Common myeloid progenitor, CD34-positive (primary cell): ENCODE data around the gene PDE4DIP.
"Not testable (repeated sequence)": the region's sequence is repeated elsewhere in the genome, so short reads cannot be mapped to it uniquely, and the experiment has no call there.

ENCODE experiments used
- CTCF ChIA-PET: fragments of 350-600 bp; sonication (Branson Sonifier 250); formaldehyde crosslinking; loops from one replicate; lab custom pipeline; 2021; ENCODE audit warnings: antibody characterized with exemption; lab: Charles Lee
- POLR2A ChIA-PET: fragments of 350-600 bp; sonication (Branson Sonifier 250); formaldehyde crosslinking; loops from one replicate; lab custom pipeline; 2021; ENCODE audit warnings: antibody characterized with exemption; lab: Charles Lee
- DNase-seq, 3 donors: peaks; one replicate each; pipeline versions ENCODE4 v3.0.0 to v3.0.0-alpha.2; 2013
- H3K27ac ChIP-seq, 2 experiments: 1 replicate in 1 of 2; 2 replicates in 1 of 2; pipeline ENCODE4 v1.7.0; 2013; ENCODE audit warnings: inconsistent platforms in 2 of 2, low read length in 2 of 2, mild to moderate bottlenecking in 2 of 2, low read depth in 1 of 2, moderate library complexity in 1 of 2; ENCODE audit not compliant: severe bottlenecking in 2 of 2, insufficient read depth in 1 of 2, poor library complexity in 1 of 2
- H3K27me3 ChIP-seq, 5 experiments: replicated peaks in 2 of 5; 1 replicate in 3 of 5; 2 replicates in 2 of 5; pipeline versions ENCODE4 v1.6.1 to v1.7.0; 2013; ENCODE audit warnings: low read length in 4 of 5, mild to moderate bottlenecking in 2 of 5, moderate library complexity in 2 of 5, inconsistent platforms in 1 of 5; ENCODE audit not compliant: insufficient read depth in 5 of 5, control insufficient read depth in 4 of 5
- H3K36me3 ChIP-seq, 4 experiments: 1 replicate in 2 of 4; 2 replicates in 2 of 4; pipeline versions ENCODE4 v1.6.1 to v1.7.0; 2013; ENCODE audit warnings: low read length in 3 of 4, control low read depth in 1 of 4, mild to moderate bottlenecking in 1 of 4; ENCODE audit not compliant: control insufficient read depth in 4 of 4, insufficient read depth in 4 of 4
- H3K4me1 ChIP-seq, 4 experiments: 1 replicate in 3 of 4; 2 replicates in 1 of 4; pipeline versions ENCODE4 v1.6.1 to v1.7.1; 2013; ENCODE audit warnings: low read length in 3 of 4, mild to moderate bottlenecking in 3 of 4, control low read depth in 1 of 4, inconsistent platforms in 1 of 4, moderate library complexity in 1 of 4; ENCODE audit not compliant: control insufficient read depth in 4 of 4, insufficient read depth in 4 of 4; ENCODE audit errors: control extremely low read depth in 1 of 4
- H3K4me3 ChIP-seq, 7 experiments: 1 replicate in 4 of 7; 2 replicates in 3 of 7; pipeline versions ENCODE4 v1.5.1 to v1.7.0; 2013; ENCODE audit warnings: mild to moderate bottlenecking in 7 of 7, low read length in 6 of 7, moderate library complexity in 6 of 7, inconsistent platforms in 2 of 7, low read depth in 2 of 7, control low read depth in 1 of 7; ENCODE audit not compliant: insufficient read depth in 4 of 7, control insufficient read depth in 1 of 7; ENCODE audit errors: extremely low read depth in 1 of 7
- H3K9me3 ChIP-seq, 5 experiments: 1 replicate in 4 of 5; 2 replicates in 1 of 5; pipeline versions ENCODE4 v1.6.1 to v1.7.1; 2013; ENCODE audit warnings: low read length in 4 of 5, mild to moderate bottlenecking in 2 of 5, inconsistent platforms in 1 of 5, low read depth in 1 of 5, moderate library complexity in 1 of 5; ENCODE audit not compliant: control insufficient read depth in 4 of 5, insufficient read depth in 2 of 5; ENCODE audit errors: control extremely low read depth in 1 of 5
- WGBS: methylation state at CpG from one replicate; pipeline ENCODE4 v1.1.5; 2013; ENCODE audit not compliant: insufficient coverage; 5-methylcytosine and 5-hydroxymethylcytosine counted together

The PDE4DIP gene

DNA sequence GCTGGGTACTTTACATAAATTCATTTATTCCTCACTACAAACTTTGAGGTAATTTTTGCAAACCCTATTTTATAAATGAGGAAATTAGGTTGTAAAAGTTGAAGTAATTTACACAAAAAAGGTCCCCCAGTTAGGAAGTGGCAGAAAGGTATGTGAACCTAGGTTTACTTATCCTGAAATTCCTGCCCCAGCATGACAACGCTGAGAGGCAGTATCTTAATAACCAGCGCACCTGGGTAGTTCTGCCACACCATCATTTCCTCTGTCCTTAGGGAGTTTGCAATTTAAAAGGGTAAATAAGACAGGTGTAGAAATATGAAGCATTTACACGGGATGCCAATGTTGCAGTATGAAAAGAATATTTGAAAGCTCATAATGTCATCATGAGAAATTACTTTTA lies 79.6 kb downstream of the PDE4DIP start:
- H3K4me1 ChIP-seq, H3K27me3 ChIP-seq, H3K27ac ChIP-seq, H3K4me3 ChIP-seq, DNase-seq, H3K36me3 ChIP-seq, POLR2A ChIA-PET, H3K9me3 ChIP-seq, CTCF ChIA-PET: not testable (repeated sequence)
- WGBS = no CpG with 5 or more reads among the region's 3 CpGs

DNA sequence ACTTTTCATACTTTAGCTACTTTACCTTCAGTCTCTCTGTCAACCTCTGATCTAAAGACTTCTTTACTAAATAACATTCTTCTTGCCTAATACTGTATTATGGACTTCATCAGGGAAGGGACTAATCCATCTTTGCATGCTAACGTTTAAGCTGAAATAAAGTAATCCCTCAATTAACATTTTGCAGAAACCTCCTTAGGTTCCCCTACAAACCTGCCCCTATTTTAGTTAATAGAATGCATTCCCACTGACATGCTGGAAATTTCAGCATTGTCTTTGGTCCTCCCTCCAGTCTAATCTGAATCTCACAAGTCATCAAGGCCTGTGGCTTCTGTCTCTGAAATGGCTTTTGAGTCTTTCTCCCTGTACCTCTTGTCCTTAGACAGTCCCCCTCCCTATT lies 83.4 kb downstream of the PDE4DIP start:
- H3K4me3 ChIP-seq, CTCF ChIA-PET, POLR2A ChIA-PET: not testable (repeated sequence)

DNA sequence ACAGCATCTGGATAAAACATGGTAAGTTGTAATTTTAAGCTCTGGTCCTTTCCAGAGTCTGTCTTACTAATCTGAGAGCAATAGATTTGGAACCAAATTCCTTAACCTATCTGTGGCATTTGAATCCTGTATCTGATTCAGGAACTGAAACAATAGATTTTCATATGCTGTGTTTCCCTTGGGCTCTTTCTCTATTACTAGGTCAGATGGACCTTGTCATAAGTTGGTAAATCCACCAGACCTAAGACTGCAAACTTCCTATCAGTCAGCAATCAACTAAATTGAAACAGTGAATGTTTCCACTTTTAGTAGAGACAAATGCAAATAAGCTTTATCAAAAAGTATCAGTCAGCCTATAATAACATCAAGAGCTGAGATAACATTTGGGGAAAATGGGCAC lies 85.0 kb downstream of the PDE4DIP start:
- H3K27ac ChIP-seq, CTCF ChIA-PET, H3K9me3 ChIP-seq, DNase-seq, H3K27me3 ChIP-seq, H3K4me1 ChIP-seq, H3K4me3 ChIP-seq, H3K36me3 ChIP-seq, POLR2A ChIA-PET: not testable (repeated sequence)

More for the DNA sequence above, 83.4 kb downstream of the PDE4DIP start:
- H3K36me3 ChIP-seq, DNase-seq, H3K9me3 ChIP-seq, H3K27me3 ChIP-seq, H3K27ac ChIP-seq, H3K4me1 ChIP-seq: not testable (repeated sequence)
- no CpG with 5 or more reads among the region's 1 CpG for WGBS

DNA sequence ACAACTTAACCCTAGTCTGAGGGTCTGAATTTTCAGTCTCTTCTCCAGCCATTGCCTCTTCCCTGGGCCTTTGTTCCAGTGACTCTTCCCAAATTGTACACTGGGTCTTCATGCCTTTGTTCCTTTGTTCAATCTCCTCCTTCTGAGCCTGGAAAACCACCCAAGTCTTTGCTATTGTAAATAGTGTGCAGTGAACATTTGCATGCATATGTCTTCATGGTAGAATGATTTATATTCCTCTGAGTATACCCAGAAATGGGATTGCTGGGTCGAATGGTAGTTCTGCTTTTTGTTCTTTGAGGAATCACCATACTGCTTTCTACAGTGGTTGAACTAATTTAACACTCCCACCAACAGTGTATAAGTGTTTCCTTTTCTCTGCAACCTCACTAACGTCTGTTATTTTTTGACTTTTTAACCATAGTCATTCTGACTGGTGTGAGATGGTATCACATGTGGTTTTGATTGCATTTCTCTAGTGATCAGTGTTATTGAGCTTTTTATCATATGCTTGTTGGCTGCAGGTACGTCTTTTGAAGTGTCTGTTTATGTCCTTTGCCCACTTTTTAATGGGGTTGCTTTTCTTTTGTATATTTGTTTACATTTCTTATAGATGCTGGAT lies 91.3 kb downstream of the PDE4DIP start:
- POLR2A ChIA-PET, DNase-seq, H3K27ac ChIP-seq, H3K27me3 ChIP-seq, H3K9me3 ChIP-seq, H3K4me1 ChIP-seq, CTCF ChIA-PET, H3K36me3 ChIP-seq, H3K4me3 ChIP-seq: not testable (repeated sequence)
- no CpG with 5 or more reads among the region's 3 CpGs for WGBS

DNA sequence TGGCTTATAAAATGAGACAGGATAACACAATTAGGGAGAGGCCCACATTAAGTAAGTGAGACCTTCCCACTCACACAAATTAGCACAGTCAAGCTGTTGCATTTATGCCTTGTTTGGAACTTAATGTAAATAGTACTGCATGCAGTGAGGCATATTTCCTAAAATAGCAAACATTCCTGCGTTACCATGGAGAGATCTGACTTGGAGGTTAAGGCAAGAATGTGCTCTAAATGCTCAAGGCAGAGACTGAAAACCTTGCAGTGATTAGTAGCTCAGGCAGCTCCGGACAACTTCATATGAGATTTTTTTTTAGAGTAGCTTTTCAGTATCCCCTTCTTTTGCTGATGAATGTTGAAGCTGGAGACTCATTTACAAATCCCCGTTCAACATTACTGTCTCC lies 98.7 kb downstream of the PDE4DIP start:
- DNase-seq, CTCF ChIA-PET, H3K36me3 ChIP-seq, H3K9me3 ChIP-seq, H3K4me1 ChIP-seq, H3K27ac ChIP-seq, H3K27me3 ChIP-seq, H3K4me3 ChIP-seq, POLR2A ChIA-PET: not testable (repeated sequence)
- no CpG with 5 or more reads among the region's 3 CpGs for WGBS

DNA sequence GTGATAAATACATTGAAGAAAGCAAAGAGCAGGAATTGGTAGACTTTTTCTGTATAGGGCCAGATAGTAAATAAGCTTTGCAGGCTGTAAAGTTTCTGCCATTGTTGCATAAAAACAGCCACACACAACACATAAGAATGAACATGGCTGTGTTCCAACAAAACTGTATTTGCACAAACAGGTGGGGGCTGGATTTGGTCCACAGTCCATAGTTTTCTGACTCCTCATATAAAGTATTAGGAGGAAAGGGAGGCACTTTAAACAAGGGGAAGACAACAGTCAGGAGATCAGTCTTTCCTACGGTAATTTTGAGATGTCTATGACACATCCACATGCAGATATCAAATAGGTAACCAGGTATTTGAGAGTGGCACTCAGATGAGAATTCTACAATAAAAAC lies 100.9 kb downstream of the PDE4DIP start:
- CTCF ChIA-PET, H3K27ac ChIP-seq, DNase-seq, POLR2A ChIA-PET, H3K4me3 ChIP-seq, H3K4me1 ChIP-seq, H3K36me3 ChIP-seq, H3K9me3 ChIP-seq, H3K27me3 ChIP-seq: not testable (repeated sequence)
- no CpG with 5 or more reads among the region's 1 CpG for WGBS

DNA sequence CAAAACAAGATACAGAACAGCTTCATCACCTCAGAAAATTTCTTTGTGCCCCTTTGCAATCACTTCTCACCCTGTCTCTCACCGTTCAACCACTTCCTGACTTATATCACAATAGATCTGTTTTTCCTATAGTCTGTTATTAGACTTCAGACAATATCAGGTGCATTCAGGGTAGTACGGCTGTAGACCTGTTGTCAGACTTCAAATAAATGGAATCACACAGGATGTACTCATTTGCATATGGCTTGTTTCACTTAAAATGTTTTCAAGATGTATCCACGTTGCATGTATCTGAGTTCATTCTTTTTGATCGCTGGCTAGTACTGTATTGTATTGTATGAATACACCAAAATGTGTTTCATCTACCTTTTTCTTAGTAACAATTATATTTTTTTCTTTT lies 104.5 kb downstream of the PDE4DIP start:
- CTCF ChIA-PET = not testable (repeated sequence)
- no CpG with 5 or more reads among the region's 4 CpGs for WGBS

More for the DNA sequence above, 104.5 kb downstream of the PDE4DIP start:
- H3K9me3 ChIP-seq, H3K27me3 ChIP-seq, H3K36me3 ChIP-seq, POLR2A ChIA-PET, H3K27ac ChIP-seq, H3K4me1 ChIP-seq, H3K4me3 ChIP-seq, DNase-seq: not testable (repeated sequence)
